ENCODE measurements around the gene NUP153. TPM values are rescaled to one million over a fixed set of nuclear protein-coding genes. Genes with fewer than 3 reads are reported as not detected.

The NUP153 gene
- total RNA-seq, 1 experiment from 2014 or later: 99.3 TPM

GRCh38 chr6:17624396-17624795, 82.3 kb downstream of the NUP153 start:
- H3K4me2 ChIP-seq (ENCODE audit: insufficient read depth, insufficient read length, low read length): no peak overlapping the region
- H2BK20ac ChIP-seq (ENCODE audit: low read depth, low read length, poor library complexity, severe bottlenecking): no peak overlapping the region
- no peaks in the 10 kb centered on the region for H3K79me1 ChIP-seq (ENCODE audit: insufficient read depth, low read depth, low read length, poor library complexity, severe bottlenecking)
- no peak overlapping the region for H3K9ac ChIP-seq (ENCODE audit: extremely low read depth, insufficient read length, low read length)
- H2AFZ ChIP-seq (ENCODE audit: low read length): no peak overlapping the region
- H3K27me3 ChIP-seq (ENCODE audit: insufficient read depth, low read length): no peaks in the 10 kb centered on the region
- WGBS (ENCODE audit: extremely low coverage, insufficient read length, low lambda C conversion rate): no CpG with 5 or more reads among the region's 1 CpG
- Mint-ChIP-seq H3K27ac (no peak overlapping the region), H3K27me3 (ENCODE audit: low read depth) (no peaks in the 10 kb centered on the region), H3K4me1 (no peaks in the 10 kb centered on the region), H3K4me3 (no peak overlapping the region), H3K9me3 (no peaks in the 10 kb centered on the region), H3K36me3 (ENCODE audit: insufficient read depth in 1 of 3, low read depth in 3 of 3) (peaks cover 36 to 83% (median 73%) of the 10 kb centered on the region in 3 experiments; a peak in 6 of 7 replicates)
- H3K18ac ChIP-seq (ENCODE audit: insufficient read length, low read depth, low read length): no peak overlapping the region
- H2BK15ac ChIP-seq (ENCODE audit: low read depth, low read length): no peak overlapping the region
- H3K9me3 ChIP-seq (ENCODE audit: control insufficient read depth, low read depth, low read length): no peaks in the 10 kb centered on the region
- H2BK12ac ChIP-seq (ENCODE audit: insufficient read length, low read depth, low read length): no peak overlapping the region
- no peak overlapping the region for H3T11ph ChIP-seq (ENCODE audit: low read length)
- no peaks in the 10 kb centered on the region for H4K20me1 ChIP-seq (ENCODE audit: control insufficient read depth, insufficient read depth, insufficient read length)
- H2AK5ac ChIP-seq (ENCODE audit: insufficient read length, low read length): no peak overlapping the region
- H4K8ac ChIP-seq (replicated peaks; ENCODE audit: insufficient read length, low read depth, low read length): no peak overlapping the region
- DNase-seq: no peak
- no peaks in the 10 kb centered on the region; the same call in 1 of the 2 replicates for H3K79me2 ChIP-seq (ENCODE audit: insufficient read depth, low read length)
- H3K23ac ChIP-seq (ENCODE audit: insufficient read length, low read depth, low read length): no peak overlapping the region
- no peak overlapping the region for H3K14ac ChIP-seq (ENCODE audit: insufficient read depth, low read length)
- H3K27ac ChIP-seq (ENCODE audit: insufficient read length, low read depth, low read length): no peak overlapping the region
- no peaks in the 10 kb centered on the region for H3K4me1 ChIP-seq (ENCODE audit: insufficient read depth, low read length)
- no peak overlapping the region for H3K4ac ChIP-seq (ENCODE audit: low read depth, low read length)
- H4K91ac ChIP-seq (ENCODE audit: insufficient read length, low read depth, low read length): no peak overlapping the region
- no peak overlapping the region for H3K56ac ChIP-seq (ENCODE audit: insufficient read length, low read depth, low read length)
- H3K23me2 ChIP-seq (ENCODE audit: insufficient read length, low read depth, low read length, poor library complexity, severe bottlenecking): no peaks in the 10 kb centered on the region
- H2BK120ac ChIP-seq (ENCODE audit: low read depth, low read length, poor library complexity, severe bottlenecking): no peak overlapping the region
- H4K5ac ChIP-seq (ENCODE audit: insufficient read length, low read depth, low read length): no peak overlapping the region
- no peak for TF ChIP-seq CTCF (conservative IDR thresholded peaks at IDR 0.05)
- no peak overlapping the region for H2BK5ac ChIP-seq (ENCODE audit: insufficient read length, low read length)

Data from H9 (cell line).